H9 (cell line): Measurements from ENCODE around the gene CD4. TPM values are rescaled to one million over a fixed set of nuclear protein-coding genes. Genes with fewer than 3 reads are reported as not detected.
A peak's percentile ranks its signal among the peaks of the same experiment; 100 is the strongest.

Source experiments
- DNase-seq: peaks from one replicate; pipeline ENCODE4 v3.0.0-alpha.2; 2017
- H2AFZ ChIP-seq: one replicate; pipeline ENCODE4 v1.6.1; 2013; ENCODE audit warnings: mild to moderate bottlenecking, low read length, control low read depth, moderate library complexity
- H2AK5ac ChIP-seq: 2 replicates; pipeline ENCODE4 v1.6.1; 2013; ENCODE audit warnings: low read length, control low read depth, mixed read lengths; ENCODE audit not compliant: insufficient read length
- H2BK120ac ChIP-seq: one replicate; pipeline ENCODE4 v1.6.1; 2013; ENCODE audit warnings: low read depth, mild to moderate bottlenecking, low read length, control low read depth, inconsistent platforms; ENCODE audit not compliant: poor library complexity, severe bottlenecking
- H2BK12ac ChIP-seq: 2 replicates; pipeline ENCODE4 v1.6.1; 2013; ENCODE audit warnings: low read length, control low read depth, mixed read lengths, low read depth; ENCODE audit not compliant: insufficient read length
- H2BK15ac ChIP-seq: 2 replicates; pipeline ENCODE4 v1.6.1; 2013; ENCODE audit warnings: low read depth, low read length, control low read depth
- H2BK20ac ChIP-seq: one replicate; pipeline ENCODE4 v1.6.1; 2013; ENCODE audit warnings: low read depth, mild to moderate bottlenecking, low read length, control low read depth, inconsistent platforms; ENCODE audit not compliant: poor library complexity, severe bottlenecking
- H2BK5ac ChIP-seq: 2 replicates; pipeline ENCODE4 v1.6.1; 2013; ENCODE audit warnings: low read length, control low read depth, mixed read lengths; ENCODE audit not compliant: insufficient read length
- H3K14ac ChIP-seq: 2 replicates; pipeline ENCODE4 v1.6.1; 2013; ENCODE audit warnings: low read length, control low read depth; ENCODE audit not compliant: insufficient read depth
- H3K18ac ChIP-seq: 2 replicates; pipeline ENCODE4 v1.6.1; 2013; ENCODE audit warnings: low read depth, mild to moderate bottlenecking, mixed read lengths, low read length, control low read depth; ENCODE audit not compliant: insufficient read length
- H3K23ac ChIP-seq: 2 replicates; pipeline ENCODE4 v1.6.1; 2013; ENCODE audit warnings: low read length, control low read depth, mixed read lengths, low read depth; ENCODE audit not compliant: insufficient read length
- H3K23me2 ChIP-seq: 2 replicates; pipeline ENCODE4 v1.6.1; 2013; ENCODE audit warnings: low read depth, mild to moderate bottlenecking, mixed read lengths, low read length, control low read depth; ENCODE audit not compliant: insufficient read length, poor library complexity, severe bottlenecking
- H3K27ac ChIP-seq: 2 replicates; pipeline ENCODE4 v1.5.1; 2013; ENCODE audit warnings: low read length, control low read depth, mixed read lengths, low read depth; ENCODE audit not compliant: insufficient read length
- H3K27me3 ChIP-seq: 2 replicates; pipeline ENCODE4 v1.6.1; 2013; ENCODE audit warnings: low read length, control low read depth, inconsistent platforms; ENCODE audit not compliant: insufficient read depth
- H3K4ac ChIP-seq: 2 replicates; pipeline ENCODE4 v1.6.1; 2013; ENCODE audit warnings: low read depth, mild to moderate bottlenecking, control low read depth, inconsistent platforms, low read length, moderate library complexity
- H3K4me1 ChIP-seq: 2 replicates; pipeline ENCODE4 v1.6.1; 2013; ENCODE audit warnings: low read length, control low read depth, inconsistent platforms; ENCODE audit not compliant: insufficient read depth
- H3K4me2 ChIP-seq: 2 replicates; pipeline ENCODE4 v1.6.1; 2013; ENCODE audit warnings: low read length, control low read depth, mixed read lengths; ENCODE audit not compliant: insufficient read length, insufficient read depth
- H3K56ac ChIP-seq: 2 replicates; pipeline ENCODE4 v1.6.1; 2013; ENCODE audit warnings: low read depth, mild to moderate bottlenecking, mixed read lengths, low read length, control low read depth; ENCODE audit not compliant: insufficient read length
- H3K79me1 ChIP-seq: 2 replicates; pipeline ENCODE4 v1.6.1; 2013; ENCODE audit warnings: low read depth, mild to moderate bottlenecking, moderate library complexity, low read length, control low read depth, inconsistent platforms; ENCODE audit not compliant: insufficient read depth, poor library complexity, severe bottlenecking
- H3K79me2 ChIP-seq: 2 replicates; pipeline ENCODE4 v1.6.1; 2013; ENCODE audit warnings: low read length, control low read depth, inconsistent platforms; ENCODE audit not compliant: insufficient read depth
- H3K9ac ChIP-seq: 2 replicates; pipeline ENCODE4 v1.6.1; 2013; ENCODE audit warnings: low read length, control low read depth, mixed read lengths; ENCODE audit not compliant: insufficient read length; ENCODE audit errors: extremely low read depth
- H3K9me3 ChIP-seq: one replicate; pipeline ENCODE4 v1.6.1; 2013; ENCODE audit warnings: low read depth, low read length, inconsistent platforms; ENCODE audit not compliant: control insufficient read depth
- H3T11ph ChIP-seq: one replicate; pipeline ENCODE4 v1.6.1; 2013; ENCODE audit warnings: mild to moderate bottlenecking, low read length, control low read depth, inconsistent platforms
- H4K20me1 ChIP-seq: one replicate; pipeline ENCODE4 v1.6.1; 2013; ENCODE audit not compliant: control insufficient read depth, insufficient read length, insufficient read depth
- H4K5ac ChIP-seq: 2 replicates; pipeline ENCODE4 v1.6.1; 2013; ENCODE audit warnings: low read depth, mild to moderate bottlenecking, mixed read lengths, low read length, control low read depth; ENCODE audit not compliant: insufficient read length
- H4K8ac ChIP-seq: replicated peaks from 2 replicates; pipeline ENCODE4 v1.6.1; 2013; ENCODE audit warnings: low read length, control low read depth, mixed read lengths, low read depth; ENCODE audit not compliant: insufficient read length
- H4K91ac ChIP-seq: 2 replicates; pipeline ENCODE4 v1.6.1; 2013; ENCODE audit warnings: low read depth, mild to moderate bottlenecking, moderate library complexity, mixed read lengths, low read length, control low read depth; ENCODE audit not compliant: insufficient read length
- H3K27ac Mint-ChIP-seq, 3 experiments: 2 replicates in 2 of 3; 3 replicates in 1 of 3; pipeline ENCODE4 v1.8.0; 2020 to 2021; ENCODE audit warnings: mixed read lengths in 3 of 3, mild to moderate bottlenecking in 1 of 3, moderate library complexity in 1 of 3
- H3K27me3 Mint-ChIP-seq: 2 replicates; pipeline ENCODE4 v1.8.0; 2021; ENCODE audit warnings: low read depth, mild to moderate bottlenecking, moderate library complexity, mixed read lengths
- H3K36me3 Mint-ChIP-seq, 3 experiments: 2 replicates in 2 of 3; 3 replicates in 1 of 3; pipeline ENCODE4 v1.8.0; 2020 to 2021; ENCODE audit warnings: low read depth in 3 of 3, mixed read lengths in 3 of 3; ENCODE audit not compliant: insufficient read depth in 1 of 3
- H3K4me1 Mint-ChIP-seq, 2 experiments: 2 replicates each; pipeline ENCODE4 v1.8.0; 2020; ENCODE audit warnings: mixed read lengths in 2 of 2
- H3K4me3 Mint-ChIP-seq, 2 experiments: 2 replicates in 1 of 2; 3 replicates in 1 of 2; pipeline ENCODE4 v1.8.0; 2020 to 2021; ENCODE audit warnings: mild to moderate bottlenecking in 2 of 2, mixed read lengths in 2 of 2, moderate library complexity in 1 of 2
- H3K9me3 Mint-ChIP-seq, 2 experiments: 2 replicates in 1 of 2; 3 replicates in 1 of 2; pipeline ENCODE4 v1.8.0; 2020; ENCODE audit warnings: mild to moderate bottlenecking in 2 of 2, mixed read lengths in 2 of 2, moderate library complexity in 1 of 2
- WGBS: extraction: QIAGEN DNeasy Blood & Tissue Kit; methylation state at CpG from one replicate; pipeline ENCODE4 v1.1.7; 2013; ENCODE audit warnings: missing lambda C conversion rate, low lambda C conversion rate, mixed read lengths; ENCODE audit not compliant: insufficient read length; ENCODE audit errors: extremely low coverage; 5-methylcytosine and 5-hydroxymethylcytosine counted together
- total RNA-seq: library from RNA; stranded (reverse); gene quantifications from 2 replicates; pipeline ENCODE4 v1.2.1, GENCODE V29; 2021
- TF ChIP-seq, protein P1 (sequence below): fragments of 200-600 bp; sonication (generic); conservative IDR thresholded peaks from 3 replicates; pipeline ENCODE4 v1.8.0; 2021; ENCODE audit warnings: antibody characterized with exemption, mild to moderate bottlenecking

Gene CD4
- total RNA-seq, 1 experiment from 2014 or later: 1.1 TPM

DNA sequence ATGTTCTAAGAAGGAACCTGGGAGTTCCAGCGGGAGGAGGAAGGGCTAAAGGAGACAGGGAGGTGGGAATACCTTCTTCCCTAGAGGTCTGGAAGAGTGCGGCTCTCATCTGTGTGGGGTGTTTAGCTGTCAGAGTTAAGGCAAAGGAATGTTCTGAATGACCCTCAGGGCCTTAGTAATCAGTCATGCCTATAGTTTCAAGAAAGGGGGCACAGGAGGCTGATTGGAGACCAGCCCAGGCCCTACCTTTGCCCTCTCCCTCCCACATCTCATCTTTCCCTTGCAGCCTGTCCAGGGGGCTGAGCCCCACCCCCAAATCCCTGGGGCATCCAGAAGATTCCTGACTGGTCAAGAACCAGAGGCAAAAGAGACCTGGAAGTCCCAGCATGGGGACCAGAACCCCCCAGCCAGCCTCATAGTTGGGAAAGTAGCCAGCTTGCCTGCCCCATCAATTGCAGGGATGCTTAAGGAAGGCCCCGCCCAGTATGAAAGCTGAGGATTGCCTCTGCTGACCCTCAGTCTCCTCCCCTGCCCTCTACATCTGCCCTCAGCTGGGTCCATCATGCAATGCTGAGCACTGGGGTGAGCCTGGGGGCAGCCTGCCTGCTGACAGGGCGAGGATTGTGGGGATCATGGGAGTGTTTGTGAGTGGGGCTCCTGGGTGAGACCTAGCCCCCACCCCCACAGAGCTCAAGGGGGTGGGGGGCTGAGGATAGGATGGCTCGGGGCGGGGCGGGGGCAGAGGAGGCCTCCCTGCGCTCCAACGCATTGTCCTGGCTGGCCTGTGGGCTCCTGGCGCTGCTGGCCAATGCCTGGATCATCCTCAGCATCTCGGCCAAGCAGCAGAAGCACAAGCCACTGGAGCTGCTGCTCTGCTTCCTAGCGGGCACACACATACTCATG lies 34.1 kb downstream of the CD4 start:
- no peak overlapping the region for H4K8ac ChIP-seq
- peaks cover 4% of the 10 kb centered on the region for H4K20me1 ChIP-seq
- H3K4me2 ChIP-seq: no peak overlapping the region
- no peak overlapping the region for H3K23ac ChIP-seq
- H4K91ac ChIP-seq: no peak overlapping the region
- H3K14ac ChIP-seq: no peak overlapping the region
- H3K23me2 ChIP-seq: peaks cover 14% of the 10 kb centered on the region
- no peak overlapping the region for H3K9ac ChIP-seq
- H3K9me3 ChIP-seq: no peaks in the 10 kb centered on the region
- H2BK15ac ChIP-seq: no peak overlapping the region
- no peak overlapping the region for H2BK120ac ChIP-seq
- no peak for DNase-seq
- peak overlapping the region in 1 of 2 experiments; percentile 71; a peak in 4 of 5 replicates for H3K4me3 Mint-ChIP-seq
- no peak overlapping the region for H3K27ac ChIP-seq
- H3K4me1 Mint-ChIP-seq: peaks cover 64 to 79% of the 10 kb centered on the region in 2 experiments
- no peak overlapping the region for H3T11ph ChIP-seq
- H3K9me3 Mint-ChIP-seq: no peaks in the 10 kb centered on the region
- H2AK5ac ChIP-seq: no peak overlapping the region
- whole genome bisulfite sequencing: no CpG with 5 or more reads among the region's 12 CpGs
- peak overlapping the region in 1 of 3 experiments; percentile 14; a peak in 1 of 7 replicates for H3K27ac Mint-ChIP-seq
- H4K5ac ChIP-seq: no peak overlapping the region
- H2BK12ac ChIP-seq: no peak overlapping the region
- peaks cover 55% of the 10 kb centered on the region for H3K27me3 Mint-ChIP-seq
- H3K18ac ChIP-seq: no peak overlapping the region
- TF ChIP-seq, protein P1, sequence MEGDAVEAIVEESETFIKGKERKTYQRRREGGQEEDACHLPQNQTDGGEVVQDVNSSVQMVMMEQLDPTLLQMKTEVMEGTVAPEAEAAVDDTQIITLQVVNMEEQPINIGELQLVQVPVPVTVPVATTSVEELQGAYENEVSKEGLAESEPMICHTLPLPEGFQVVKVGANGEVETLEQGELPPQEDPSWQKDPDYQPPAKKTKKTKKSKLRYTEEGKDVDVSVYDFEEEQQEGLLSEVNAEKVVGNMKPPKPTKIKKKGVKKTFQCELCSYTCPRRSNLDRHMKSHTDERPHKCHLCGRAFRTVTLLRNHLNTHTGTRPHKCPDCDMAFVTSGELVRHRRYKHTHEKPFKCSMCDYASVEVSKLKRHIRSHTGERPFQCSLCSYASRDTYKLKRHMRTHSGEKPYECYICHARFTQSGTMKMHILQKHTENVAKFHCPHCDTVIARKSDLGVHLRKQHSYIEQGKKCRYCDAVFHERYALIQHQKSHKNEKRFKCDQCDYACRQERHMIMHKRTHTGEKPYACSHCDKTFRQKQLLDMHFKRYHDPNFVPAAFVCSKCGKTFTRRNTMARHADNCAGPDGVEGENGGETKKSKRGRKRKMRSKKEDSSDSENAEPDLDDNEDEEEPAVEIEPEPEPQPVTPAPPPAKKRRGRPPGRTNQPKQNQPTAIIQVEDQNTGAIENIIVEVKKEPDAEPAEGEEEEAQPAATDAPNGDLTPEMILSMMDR: no peak
- H3K79me2 ChIP-seq: no peaks in the 10 kb centered on the region
- H3K79me1 ChIP-seq: no peaks in the 10 kb centered on the region
- H3K36me3 Mint-ChIP-seq: peaks cover 10 to 15% (median 10%) of the 10 kb centered on the region in 3 experiments; a peak in 6 of 7 replicates
- no peak overlapping the region for H2AFZ ChIP-seq
- peaks cover 4% of the 10 kb centered on the region; the same call in 1 of the 2 replicates for H3K27me3 ChIP-seq
- H3K56ac ChIP-seq: no peak overlapping the region
- H3K4ac ChIP-seq: no peak overlapping the region
- no peak overlapping the region for H2BK20ac ChIP-seq
- peaks cover 5% of the 10 kb centered on the region; the same call in 1 of the 2 replicates for H3K4me1 ChIP-seq
- H2BK5ac ChIP-seq: no peak overlapping the region
